ENCODE results near the gene GPR141.

DNA sequence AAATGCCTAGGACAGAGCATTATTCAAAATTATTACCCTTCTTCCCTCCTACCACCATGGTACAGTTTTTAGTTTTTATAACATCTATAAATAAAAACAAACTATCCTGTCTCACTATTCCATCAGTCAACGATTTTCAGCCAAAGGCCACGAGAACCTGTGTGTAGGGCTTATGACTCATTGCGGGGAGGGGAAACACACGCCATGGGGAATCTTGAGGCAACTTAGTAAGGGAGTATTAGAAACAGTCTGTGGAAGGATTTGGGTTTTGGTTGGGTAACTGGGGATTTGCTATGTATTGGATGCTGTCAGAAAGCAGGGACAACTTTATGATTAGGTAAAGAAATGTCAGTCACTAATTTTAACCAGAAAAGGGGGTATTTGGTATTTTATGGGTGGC is 14.7 kb downstream of the GPR141 start:
- TF ChIP-seq SPI1 (IDR thresholded peaks at IDR 0.05; ENCODE audit: low read depth, low read length) (no peak), TAF1 (IDR thresholded peaks at IDR 0.05; ENCODE audit: low read depth, low read length) (no peak), POLR2AphosphoS5 (IDR thresholded peaks at IDR 0.05; ENCODE audit: low read depth, low read length) (no peak), POLR2A (IDR thresholded peaks at IDR 0.05; ENCODE audit: low read depth, low read length) (no peak), PAX5 (IDR thresholded peaks at IDR 0.05; ENCODE audit: insufficient read depth, low read length, severe bottlenecking) (no peak), POU2F2 (IDR thresholded peaks at IDR 0.05; ENCODE audit: low read depth, low read length) (no peak)
